Adipocyte (in vitro differentiated cells): Measurements from ENCODE around the gene ZNF618.
A peak's percentile ranks its signal among the peaks of the same experiment; 100 is the strongest.

Source experiments
- DNase-seq: peaks from one replicate; pipeline ENCODE4 v3.0.0-alpha.2; 2015; ENCODE audit warnings: low read depth
- H3K27me3 ChIP-seq: replicated peaks from 2 replicates; pipeline ENCODE4 v1.7.0; 2013; ENCODE audit warnings: mild to moderate bottlenecking, low read length, moderate library complexity; ENCODE audit not compliant: control insufficient read depth, insufficient read depth
- H3K36me3 ChIP-seq: 2 replicates; pipeline ENCODE4 v1.7.0; 2013; ENCODE audit warnings: low read length, mild to moderate bottlenecking, moderate library complexity; ENCODE audit not compliant: control insufficient read depth, insufficient read depth, severe bottlenecking
- H3K4me1 ChIP-seq: 2 replicates; pipeline ENCODE4 v1.7.0; 2013; ENCODE audit warnings: mild to moderate bottlenecking, low read length, moderate library complexity; ENCODE audit not compliant: control insufficient read depth, insufficient read depth
- H3K4me3 ChIP-seq: 2 replicates; pipeline ENCODE4 v1.7.0; 2013; ENCODE audit warnings: mild to moderate bottlenecking, low read length, moderate library complexity
- H3K9ac ChIP-seq: 2 replicates; pipeline ENCODE4 v1.7.0; 2013; ENCODE audit warnings: mild to moderate bottlenecking, low read length, moderate library complexity
- H3K9me3 ChIP-seq: 2 replicates; pipeline ENCODE4 v1.7.0; 2013; ENCODE audit warnings: mild to moderate bottlenecking, low read length, moderate library complexity; ENCODE audit not compliant: control insufficient read depth

Gene ZNF618

DNA sequence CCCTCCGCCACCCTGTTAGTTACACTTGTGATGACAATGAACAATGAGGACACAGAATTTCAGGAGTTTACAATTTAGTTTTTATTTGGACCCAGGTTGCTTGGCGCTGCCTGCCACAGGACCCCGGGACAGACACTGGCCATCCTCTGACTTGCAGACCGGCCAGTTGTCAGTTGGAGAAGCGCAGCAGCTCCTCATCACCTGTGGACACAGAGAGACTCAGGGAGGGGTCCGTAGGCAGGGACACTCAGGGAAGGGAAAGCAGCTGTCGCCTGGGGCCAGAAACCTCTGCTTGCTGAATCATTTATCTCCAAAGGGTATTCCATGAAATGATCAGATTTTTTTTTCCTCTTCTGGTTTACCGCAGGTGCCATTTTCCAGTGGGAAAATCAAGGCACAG lies 184.0 kb downstream of the ZNF618 start:
- DNase-seq: no peak
- Histone ChIP-seq H3K4me3 (no peak overlapping the region), H3K36me3 (no peaks in the 10 kb centered on the region), H3K9ac (no peak overlapping the region), H3K9me3 (peaks cover 15% of the 10 kb centered on the region), H3K27me3 (peaks cover 34% of the 10 kb centered on the region), H3K4me1 (peaks cover 15% of the 10 kb centered on the region)

GRCh38 chr9:114060711-114061110 lies 184.6 kb downstream of the ZNF618 start:
- no peak for DNase-seq
- no peak overlapping the region for H3K9ac ChIP-seq
- no peaks in the 10 kb centered on the region for H3K36me3 ChIP-seq
- no peak overlapping the region for H3K4me3 ChIP-seq
- H3K4me1 ChIP-seq: peaks cover 15% of the 10 kb centered on the region
- peaks cover 38% of the 10 kb centered on the region for H3K27me3 ChIP-seq
- peaks cover 15% of the 10 kb centered on the region for H3K9me3 ChIP-seq

GRCh38 chr9:114061292-114061691 lies 185.2 kb downstream of the ZNF618 start:
- Histone ChIP-seq H3K9ac (no peak overlapping the region), H3K4me3 (no peak overlapping the region), H3K36me3 (no peaks in the 10 kb centered on the region), H3K4me1 (peaks cover 15% of the 10 kb centered on the region), H3K9me3 (peaks cover 15% of the 10 kb centered on the region), H3K27me3 (peaks cover 43% of the 10 kb centered on the region)
- no peak for DNase-seq

- H3K9ac ChIP-seq: no peak overlapping the region
- H3K4me1 ChIP-seq: peaks cover 15% of the 10 kb centered on the region
Measured at GRCh38 chr9:114061830-114062474, 185.8 kb downstream of the ZNF618 start.

DNA sequence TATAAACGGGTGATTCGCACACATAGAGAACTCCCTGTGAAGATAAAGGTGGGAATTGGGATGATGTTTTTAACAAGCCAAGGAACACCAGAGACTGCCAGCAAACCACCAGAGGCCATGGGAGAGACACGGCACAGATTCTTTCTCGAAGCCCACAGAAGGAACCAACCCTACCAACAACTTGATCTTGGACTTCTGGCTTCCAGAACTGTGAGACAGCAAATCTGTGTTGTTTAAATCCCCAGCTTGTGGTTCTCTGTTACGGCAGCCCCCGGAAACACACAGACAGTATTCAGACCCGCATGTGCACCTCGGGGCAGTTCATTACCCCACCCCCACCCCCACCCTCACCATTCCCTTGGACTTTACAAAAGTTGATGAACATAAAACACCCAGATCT lies 189.2 kb downstream of the ZNF618 start:
- Histone ChIP-seq H3K36me3 (no peaks in the 10 kb centered on the region), H3K9ac (no peak overlapping the region), H3K27me3 (peaks cover 61% of the 10 kb centered on the region), H3K4me1 (peaks cover under 1% of the 10 kb centered on the region), H3K4me3 (no peak overlapping the region), H3K9me3 (peaks cover 15% of the 10 kb centered on the region)
- DNase-seq: no peak

More at GRCh38 chr9:114061830-114062474, 185.8 kb downstream of the ZNF618 start:
- no peak overlapping the region for H3K4me3 ChIP-seq
- no peak for DNase-seq
- H3K36me3 ChIP-seq: no peaks in the 10 kb centered on the region
- peaks cover 15% of the 10 kb centered on the region for H3K9me3 ChIP-seq
- peaks cover 48% of the 10 kb centered on the region for H3K27me3 ChIP-seq

GRCh38 chr9:114069476-114070187 lies 193.5 kb downstream of the ZNF618 start:
- H3K27me3 ChIP-seq: peaks cover 31% of the 10 kb centered on the region
- H3K4me1 ChIP-seq: peaks cover 12% of the 10 kb centered on the region
- H3K9me3 ChIP-seq: no peaks in the 10 kb centered on the region
- DNase-seq: no peak
- H3K9ac ChIP-seq: no peak overlapping the region
- H3K4me3 ChIP-seq: no peak overlapping the region
- H3K36me3 ChIP-seq: no peaks in the 10 kb centered on the region

- peaks cover 12% of the 10 kb centered on the region for H3K4me1 ChIP-seq
- no peak for DNase-seq
- H3K9ac ChIP-seq: no peak overlapping the region
- H3K4me3 ChIP-seq: no peak overlapping the region
- peaks cover 35% of the 10 kb centered on the region for H3K27me3 ChIP-seq
- H3K9me3 ChIP-seq: no peaks in the 10 kb centered on the region
- no peaks in the 10 kb centered on the region for H3K36me3 ChIP-seq
Measured at GRCh38 chr9:114070188-114071103, 194.3 kb downstream of the ZNF618 start.

GRCh38 chr9:114071197-114071795 lies 195.2 kb downstream of the ZNF618 start:
- no peak overlapping the region for H3K4me3 ChIP-seq
- peaks cover 36% of the 10 kb centered on the region for H3K27me3 ChIP-seq
- H3K9ac ChIP-seq: no peak overlapping the region
- no peaks in the 10 kb centered on the region for H3K36me3 ChIP-seq
- DNase-seq: no peak
- H3K4me1 ChIP-seq: peaks cover 12% of the 10 kb centered on the region
- H3K9me3 ChIP-seq: no peaks in the 10 kb centered on the region

GRCh38 chr9:114072184-114073140 lies 196.4 kb downstream of the ZNF618 start:
- DNase-seq: peak; percentile 17
- no peak overlapping the region for H3K9ac ChIP-seq
- no peaks in the 10 kb centered on the region for H3K9me3 ChIP-seq
- no peak overlapping the region for H3K4me3 ChIP-seq
- H3K36me3 ChIP-seq: no peaks in the 10 kb centered on the region
- H3K27me3 ChIP-seq: peaks cover 39% of the 10 kb centered on the region
- peaks cover 12% of the 10 kb centered on the region for H3K4me1 ChIP-seq

DNA sequence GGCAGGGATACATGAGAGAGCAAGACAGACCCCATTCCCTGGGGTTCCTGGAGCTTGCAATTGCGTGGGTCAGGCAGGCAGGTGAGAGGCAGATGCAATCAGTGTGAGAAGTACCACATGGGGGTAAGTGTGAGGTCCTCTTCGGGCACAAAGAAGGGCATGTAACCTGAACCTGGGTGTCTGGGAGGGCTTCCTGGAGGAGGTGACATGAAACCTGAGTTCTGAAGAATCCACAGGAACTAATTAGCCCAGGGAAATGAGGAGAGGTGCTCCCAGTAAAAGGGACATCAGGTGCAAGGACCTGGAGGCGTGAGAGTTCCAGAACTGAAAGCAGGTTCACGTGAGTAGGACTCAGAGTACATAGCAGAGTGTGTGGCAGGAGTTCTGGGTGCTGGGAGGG lies 199.5 kb downstream of the ZNF618 start:
- Histone ChIP-seq H3K36me3 (no peaks in the 10 kb centered on the region), H3K9ac (no peak overlapping the region), H3K9me3 (no peaks in the 10 kb centered on the region), H3K4me1 (peaks cover 12% of the 10 kb centered on the region), H3K27me3 (peaks cover 50% of the 10 kb centered on the region), H3K4me3 (no peak overlapping the region)
- DNase-seq: no peak
